Hepatocyte (in vitro differentiated cells): Measurements from ENCODE around the gene PABPN1L. TPM values are rescaled to one million over a fixed set of nuclear protein-coding genes. Genes with fewer than 3 reads are reported as not detected.

ENCODE experiments used
- DNase-seq: peaks from one replicate; pipeline ENCODE4 v3.0.0-alpha.2; 2016; ENCODE audit warnings: low spot score
- H2AFZ ChIP-seq: fragments of 200-600 bp; sonication (generic); 2 replicates; pipeline ENCODE4 v1.6.0; 2016; ENCODE audit warnings: antibody characterized with exemption, mild to moderate bottlenecking
- H3K27ac ChIP-seq: fragments of 200-600 bp; sonication (generic); 2 replicates; pipeline ENCODE4 v1.5.1; 2016; ENCODE audit warnings: mild to moderate bottlenecking
- H3K27me3 ChIP-seq: fragments of 200-600 bp; sonication (generic); 2 replicates; pipeline ENCODE4 v1.6.1; 2016
- H3K36me3 ChIP-seq: fragments of 200-600 bp; sonication (generic); replicated peaks from 2 replicates; pipeline ENCODE4 v1.5.1; 2016; ENCODE audit warnings: low read depth; ENCODE audit not compliant: insufficient read depth
- H3K4me1 ChIP-seq: fragments of 200-600 bp; sonication (generic); 2 replicates; pipeline ENCODE4 v1.5.1; 2016; ENCODE audit warnings: mild to moderate bottlenecking, moderate library complexity; ENCODE audit not compliant: insufficient read depth
- H3K4me2 ChIP-seq: fragments of 200-600 bp; sonication (generic); 2 replicates; pipeline ENCODE4 v1.6.0; 2016
- H3K4me3 ChIP-seq: fragments of 200-600 bp; sonication (generic); 2 replicates; pipeline ENCODE4 v1.5.1; 2016; ENCODE audit warnings: mild to moderate bottlenecking
- H3K79me2 ChIP-seq: fragments of 200-600 bp; sonication (generic); 2 replicates; pipeline ENCODE4 v1.6.0; 2017; ENCODE audit warnings: mild to moderate bottlenecking
- H3K9me2 ChIP-seq: fragments of 200-600 bp; sonication (generic); replicated peaks from 2 replicates; pipeline ENCODE4 v1.6.0; 2017; ENCODE audit warnings: mild to moderate bottlenecking; ENCODE audit not compliant: insufficient read depth
- H3K9me3 ChIP-seq: fragments of 200-600 bp; sonication (generic); 2 replicates; pipeline ENCODE4 v1.5.1; 2016; ENCODE audit warnings: low read depth, mild to moderate bottlenecking
- H4K20me1 ChIP-seq: fragments of 200-600 bp; sonication (generic); 2 replicates; pipeline ENCODE4 v1.6.0; 2016; ENCODE audit warnings: mild to moderate bottlenecking; ENCODE audit not compliant: insufficient read depth, poor library complexity, severe bottlenecking
- CTCF ChIP-seq: fragments of 200-600 bp; sonication (generic); IDR thresholded peaks from 2 replicates; pipeline ENCODE4 v1.5.1; 2016; ENCODE audit warnings: antibody characterized with exemption, mild to moderate bottlenecking; ENCODE audit not compliant: poor library complexity
- EZH2 ChIP-seq: fragments of 200-600 bp; sonication (generic); IDR thresholded peaks from 2 replicates; pipeline ENCODE4 v1.6.1; 2016; ENCODE audit warnings: antibody characterized with exemption, mild to moderate bottlenecking, borderline replicate concordance
- EZH2phosphoT487 ChIP-seq: fragments of 200-600 bp; sonication (generic); IDR thresholded peaks from one replicate; pipeline ENCODE4 v1.6.1; 2018; ENCODE audit warnings: antibody characterized with exemption, mild to moderate bottlenecking, low read depth, moderate library complexity; ENCODE audit not compliant: unreplicated experiment, severe bottlenecking
- WGBS: methylation state at CpG from one replicate; pipeline ENCODE4 v1.1.6; 2016; ENCODE audit warnings: low lambda C conversion rate; ENCODE audit errors: missing lambda C conversion rate; 5-methylcytosine and 5-hydroxymethylcytosine counted together
- polyA plus RNA-seq: library from polyadenylated mRNA; unstranded; fragments of >200 nt; fragmentation: Nextera tagmentation; extraction: Ambion mirVana; gene quantifications from 2 replicates; pipeline ENCODE4 v1.2.1, GENCODE V29; 2016
- total RNA-seq: library from RNA; depleted of rRNA; stranded (reverse); fragments of >200 nt; gene quantifications from 2 replicates; pipeline ENCODE4 v1.2.3, GENCODE V29; 2014

Gene PABPN1L
- total and polyA plus RNA-seq, 2 experiments from 2014 or later: not detected

GRCh38 chr16:88848557-88848956 is 17.9 kb downstream of the PABPN1L start:
- TF ChIP-seq EZH2: no peak
- TF ChIP-seq EZH2phosphoT487: no peak
- no peak for TF ChIP-seq CTCF
- no peak for DNase-seq
- no peak overlapping the region for H3K4me3 ChIP-seq

DNA sequence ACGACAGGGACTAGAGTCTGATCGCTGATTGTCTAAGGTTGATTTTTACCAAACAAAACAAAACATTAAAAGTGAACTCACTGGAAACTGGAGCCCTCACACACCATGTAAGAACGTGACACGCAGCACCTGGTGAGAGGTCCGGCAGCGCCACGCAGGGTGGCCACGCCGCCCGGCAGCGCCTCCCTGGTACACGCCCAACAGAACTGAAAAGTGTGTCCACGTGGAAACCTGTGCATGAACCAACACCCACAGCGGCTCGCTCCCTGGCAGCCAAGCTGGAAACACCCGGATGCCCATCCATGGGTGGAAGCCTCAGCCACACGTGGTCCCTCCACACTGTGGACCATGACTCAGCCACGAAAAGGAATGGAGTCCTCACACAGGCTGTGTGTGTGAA is 18.8 kb downstream of the PABPN1L start:
- H3K27ac ChIP-seq: no peak overlapping the region
- no peak for TF ChIP-seq EZH2
- no peak for TF ChIP-seq EZH2phosphoT487
- TF ChIP-seq CTCF: no peak
- no peak for DNase-seq

More at GRCh38 chr16:88848557-88848956, 17.9 kb downstream of the PABPN1L start:
- Histone ChIP-seq H3K79me2 (no peaks in the 10 kb centered on the region), H3K4me1 (no peaks in the 10 kb centered on the region), H3K9me2 (no peaks in the 10 kb centered on the region), H3K36me3 (no peaks in the 10 kb centered on the region), H3K9me3 (no peaks in the 10 kb centered on the region), H4K20me1 (no peaks in the 10 kb centered on the region), H3K27ac (no peak overlapping the region), H3K27me3 (no peaks in the 10 kb centered on the region), H3K4me2 (no peak overlapping the region), H2AFZ (no peak overlapping the region)
- 93% methylated on average over 14 of the region's 21 CpGs for WGBS

GRCh38 chr16:88846088-88846487 is 20.4 kb downstream of the PABPN1L start:
- TF ChIP-seq EZH2phosphoT487 (no peak), CTCF (no peak), EZH2 (no peak)
- 96% methylated on average over 9 of the region's 9 CpGs for WGBS
- Histone ChIP-seq H2AFZ (no peak overlapping the region), H3K4me3 (no peak overlapping the region), H3K9me2 (no peaks in the 10 kb centered on the region), H3K27ac (no peak overlapping the region), H3K36me3 (no peaks in the 10 kb centered on the region), H3K4me1 (no peaks in the 10 kb centered on the region), H3K4me2 (no peak overlapping the region), H4K20me1 (no peaks in the 10 kb centered on the region), H3K9me3 (no peaks in the 10 kb centered on the region), H3K79me2 (no peaks in the 10 kb centered on the region), H3K27me3 (no peaks in the 10 kb centered on the region)
- no peak for DNase-seq

More for the DNA sequence above, 18.8 kb downstream of the PABPN1L start:
- no peaks in the 10 kb centered on the region for H3K9me2 ChIP-seq
- 98% methylated on average over 16 of the region's 18 CpGs for WGBS
- no peaks in the 10 kb centered on the region for H3K9me3 ChIP-seq
- no peaks in the 10 kb centered on the region for H3K4me1 ChIP-seq
- H3K27me3 ChIP-seq: no peaks in the 10 kb centered on the region
- no peak overlapping the region for H2AFZ ChIP-seq
- H3K4me2 ChIP-seq: no peak overlapping the region
- H3K79me2 ChIP-seq: no peaks in the 10 kb centered on the region
- no peaks in the 10 kb centered on the region for H4K20me1 ChIP-seq
- no peak overlapping the region for H3K4me3 ChIP-seq
- no peaks in the 10 kb centered on the region for H3K36me3 ChIP-seq
